Upper lobe of right lung (tissue), 1 donor: Measurements from ENCODE around the gene PIPOX. TPM values are rescaled to one million over a fixed set of nuclear protein-coding genes. Genes with fewer than 3 reads are reported as not detected.

Experiments used
- ATAC-seq: fragments of 200-7000 bp; cut with Tn5 transposase; one replicate; pipeline ENCODE4 v1.9.1; 2020; ENCODE audit warnings: mild to moderate bottlenecking, moderate library complexity
- DNase-seq: peaks from one replicate; pipeline ENCODE4 v3.0.0-alpha.2; 2020
- H3K27ac ChIP-seq: fragments of 200-600 bp; one replicate; pipeline ENCODE4 v1.8.0; 2022
- H3K27me3 ChIP-seq: fragments of 200-600 bp; one replicate; pipeline ENCODE4 v1.8.0; 2022; ENCODE audit warnings: mild to moderate bottlenecking
- H3K36me3 ChIP-seq: fragments of 200-600 bp; one replicate; pipeline ENCODE4 v1.8.0; 2022
- H3K4me1 ChIP-seq: fragments of 200-600 bp; one replicate; pipeline ENCODE4 v1.8.0; 2022
- H3K4me3 ChIP-seq: fragments of 200-600 bp; one replicate; pipeline ENCODE4 v1.8.0; 2022; ENCODE audit warnings: mild to moderate bottlenecking
- H3K9me3 ChIP-seq: fragments of 200-600 bp; one replicate; pipeline ENCODE4 v1.8.0; 2022
- CTCF ChIP-seq: fragments of 200-600 bp; IDR thresholded peaks from one replicate; pipeline ENCODE4 v1.8.0; 2022; ENCODE audit warnings: antibody characterized with exemption
- intact Hi-C: fragments of 100-400 bp; cut with DNase I; formaldehyde crosslinking; loops from one replicate; pipeline ENCODE4 v1.11.0; 2022
- total RNA-seq: library from RNA; stranded (reverse); fragmentation: NEBNext Ultra II Directional; extraction: Animal tissue kit (Norgen Biotek cat#: 25700); gene quantifications from one replicate; pipeline ENCODE4 v1.2.1, GENCODE V29; 2021
- donor health status: DM: no; HTN: yes; CAD: no; lungs with severe emphysema.

PIPOX gene
- total RNA-seq, 1 donor from 2014 or later, result 0.87 TPM

- TF ChIP-seq CTCF, result no peak
- intact Hi-C loops, result no loop called here
- no peaks in the 10 kb centered on the region for H3K9me3 ChIP-seq
- no peaks in the 10 kb centered on the region for H3K4me1 ChIP-seq
- no peak for DNase-seq
- H3K36me3 ChIP-seq, result peaks cover 86% of the 10 kb centered on the region
- H3K27ac ChIP-seq, result no peak overlapping the region
- no peak for ATAC-seq
- no peaks in the 10 kb centered on the region for H3K27me3 ChIP-seq
- H3K4me3 ChIP-seq, result no peak overlapping the region
These were observed 53.2 kb downstream of the PIPOX start for GRCh38 chr17:29096094-29096493.

GRCh38 chr17:29099527-29099926 lies 56.6 kb downstream of the PIPOX start:
- DNase-seq (no peak), ATAC-seq (no peak)
- no peak for TF ChIP-seq CTCF
- Histone ChIP-seq H3K4me3 (no peak overlapping the region), H3K9me3 (no peaks in the 10 kb centered on the region), H3K4me1 (no peaks in the 10 kb centered on the region), H3K36me3 (peaks cover 81% of the 10 kb centered on the region), H3K27ac (no peak overlapping the region), H3K27me3 (no peaks in the 10 kb centered on the region)
- intact Hi-C loops, result no loop called here

GRCh38 chr17:29100296-29100695 lies 57.4 kb downstream of the PIPOX start:
- Histone ChIP-seq H3K27me3 (no peaks in the 10 kb centered on the region), H3K4me3 (no peak overlapping the region), H3K9me3 (no peaks in the 10 kb centered on the region), H3K27ac (no peak overlapping the region), H3K36me3 (peaks cover 78% of the 10 kb centered on the region), H3K4me1 (no peaks in the 10 kb centered on the region)
- DNase-seq (no peak), ATAC-seq (no peak)
- TF ChIP-seq CTCF, result no peak
- intact Hi-C loops, result no loop called here

GRCh38 chr17:29102046-29102445 lies 59.1 kb downstream of the PIPOX start:
- H3K4me3 ChIP-seq, result no peak overlapping the region
- DNase-seq (no peak), ATAC-seq (no peak)
- no peak overlapping the region for H3K27ac ChIP-seq
- peaks cover under 1% of the 10 kb centered on the region for H3K4me1 ChIP-seq
- no peaks in the 10 kb centered on the region for H3K27me3 ChIP-seq
- peaks cover 78% of the 10 kb centered on the region for H3K36me3 ChIP-seq
- no peak for TF ChIP-seq CTCF
- H3K9me3 ChIP-seq, result no peaks in the 10 kb centered on the region
- intact Hi-C loops, result no loop called here

GRCh38 chr17:29102741-29103181 lies 59.8 kb downstream of the PIPOX start:
- no peak for DNase-seq
- peaks cover 71% of the 10 kb centered on the region for H3K36me3 ChIP-seq
- H3K9me3 ChIP-seq, result no peaks in the 10 kb centered on the region
- no peak for ATAC-seq
- no peak overlapping the region for H3K27ac ChIP-seq
- H3K27me3 ChIP-seq, result no peaks in the 10 kb centered on the region
- intact Hi-C loops, result no loop called here
- no peak for TF ChIP-seq CTCF
- no peak overlapping the region for H3K4me3 ChIP-seq
- H3K4me1 ChIP-seq, result peaks cover 5% of the 10 kb centered on the region

- no peaks in the 10 kb centered on the region for H3K9me3 ChIP-seq
- peaks cover 65% of the 10 kb centered on the region for H3K36me3 ChIP-seq
- H3K4me3 ChIP-seq, result no peak overlapping the region
- no peak for TF ChIP-seq CTCF
- intact Hi-C loops, result no loop called here
- no peaks in the 10 kb centered on the region for H3K27me3 ChIP-seq
- DNase-seq (no peak), ATAC-seq (no peak)
- peaks cover 5% of the 10 kb centered on the region for H3K4me1 ChIP-seq
- H3K27ac ChIP-seq, result no peak overlapping the region
These were observed 60.4 kb downstream of the PIPOX start for GRCh38 chr17:29103341-29103740.
